Measurements from ENCODE around the gene PIK3R4.

Gene PIK3R4

DNA sequence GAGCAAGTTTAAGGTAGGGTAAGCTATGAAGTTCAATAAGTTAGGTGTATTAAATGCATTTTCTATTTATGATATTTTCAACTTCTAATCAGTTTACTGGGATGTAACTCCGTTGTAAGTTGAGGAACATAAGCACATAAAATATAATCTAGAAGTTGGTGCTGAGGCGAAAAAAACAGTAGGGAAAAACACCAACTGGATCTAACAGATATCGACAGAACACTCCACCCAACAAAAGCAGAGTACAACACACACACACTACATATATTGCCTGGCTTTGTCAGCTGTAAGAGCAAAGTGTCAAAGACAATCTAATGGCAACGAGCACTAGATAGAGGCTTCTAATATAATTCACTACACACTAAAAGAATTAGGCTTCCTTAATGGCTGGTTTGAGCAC is 8.4 kb downstream of the PIK3R4 start:
- Histone ChIP-seq H3K4me1 (ENCODE audit: control insufficient read depth, low read depth, low read length) (no peaks in the 10 kb centered on the region), H3K36me3 (ENCODE audit: control insufficient read depth, low read depth, low read length) (peaks cover 18% of the 10 kb centered on the region), H3K27me3 (ENCODE audit: control insufficient read depth, insufficient read depth, low read length) (no peaks in the 10 kb centered on the region), H3K4me3 (ENCODE audit: low read length) (no peak overlapping the region), H3K9me3 (ENCODE audit: control insufficient read depth, low read depth, low read length) (no peaks in the 10 kb centered on the region), H3K9ac (ENCODE audit: low read length) (no peak overlapping the region), H3K27ac (ENCODE audit: low read length) (no peak overlapping the region)

DNA sequence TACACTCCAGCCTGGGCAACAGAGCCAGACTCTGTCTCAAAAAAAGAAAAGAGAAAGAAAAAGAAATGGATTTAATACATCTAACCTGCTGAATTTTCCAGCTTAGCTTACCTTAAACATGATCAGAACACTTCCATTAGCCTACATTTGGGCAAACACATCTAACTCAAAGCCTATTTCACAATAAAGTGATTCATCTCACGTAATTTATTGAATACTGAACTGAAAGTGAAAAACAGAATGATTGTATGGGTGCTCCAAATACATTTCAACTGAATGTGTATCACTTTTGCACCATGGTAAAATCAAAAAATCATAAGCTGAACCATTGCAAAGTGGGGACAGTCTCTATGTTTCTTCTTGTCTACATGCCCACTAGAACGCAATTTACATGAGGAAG is 9.0 kb downstream of the PIK3R4 start:
- no peaks in the 10 kb centered on the region for H3K4me1 ChIP-seq (ENCODE audit: control insufficient read depth, low read depth, low read length)
- H3K27me3 ChIP-seq (ENCODE audit: control insufficient read depth, insufficient read depth, low read length): no peaks in the 10 kb centered on the region
- H3K4me3 ChIP-seq (ENCODE audit: low read length): no peak overlapping the region
- H3K36me3 ChIP-seq (ENCODE audit: control insufficient read depth, low read depth, low read length): peaks cover 20% of the 10 kb centered on the region
- no peak overlapping the region for H3K9ac ChIP-seq (ENCODE audit: low read length)
- no peaks in the 10 kb centered on the region for H3K9me3 ChIP-seq (ENCODE audit: control insufficient read depth, low read depth, low read length)
- no peak overlapping the region for H3K27ac ChIP-seq (ENCODE audit: low read length)

DNA sequence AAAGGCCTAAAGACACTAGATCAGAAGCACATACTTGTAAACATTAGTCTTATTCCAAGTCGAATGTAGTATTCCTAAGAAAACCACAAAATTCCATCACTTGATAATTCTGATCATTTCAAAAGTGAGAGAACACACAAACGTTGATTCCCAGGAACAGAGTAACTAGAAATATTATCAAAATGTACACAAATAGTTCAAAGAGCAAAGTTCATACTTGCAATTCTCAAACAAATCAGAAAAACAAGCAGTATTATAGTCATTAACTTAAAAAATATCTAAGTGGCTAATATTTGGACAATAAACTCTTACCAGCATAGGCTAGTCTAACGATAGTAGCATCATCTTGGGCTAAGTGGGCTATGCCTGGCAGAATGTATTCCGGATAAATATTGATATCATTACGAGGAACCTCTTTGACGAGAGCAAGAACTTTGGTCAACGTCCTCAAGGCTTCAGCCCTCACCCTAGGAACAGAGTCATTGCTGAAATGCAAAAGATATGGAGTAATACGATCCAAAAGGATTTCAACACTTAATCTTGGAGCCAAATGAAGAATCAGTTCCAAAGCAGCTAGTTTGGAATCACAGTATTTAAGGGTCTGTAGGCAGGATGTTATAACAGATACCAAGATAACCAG is 13.3 kb downstream of the PIK3R4 start:
- Histone ChIP-seq H3K27me3 (ENCODE audit: control insufficient read depth, insufficient read depth, low read length) (no peaks in the 10 kb centered on the region), H3K4me3 (ENCODE audit: low read length) (no peak overlapping the region), H3K27ac (ENCODE audit: low read length) (no peak overlapping the region), H3K36me3 (ENCODE audit: control insufficient read depth, low read depth, low read length) (peaks cover 25% of the 10 kb centered on the region), H3K4me1 (ENCODE audit: control insufficient read depth, low read depth, low read length) (no peaks in the 10 kb centered on the region), H3K9me3 (ENCODE audit: control insufficient read depth, low read depth, low read length) (no peaks in the 10 kb centered on the region), H3K9ac (ENCODE audit: low read length) (no peak overlapping the region)

DNA sequence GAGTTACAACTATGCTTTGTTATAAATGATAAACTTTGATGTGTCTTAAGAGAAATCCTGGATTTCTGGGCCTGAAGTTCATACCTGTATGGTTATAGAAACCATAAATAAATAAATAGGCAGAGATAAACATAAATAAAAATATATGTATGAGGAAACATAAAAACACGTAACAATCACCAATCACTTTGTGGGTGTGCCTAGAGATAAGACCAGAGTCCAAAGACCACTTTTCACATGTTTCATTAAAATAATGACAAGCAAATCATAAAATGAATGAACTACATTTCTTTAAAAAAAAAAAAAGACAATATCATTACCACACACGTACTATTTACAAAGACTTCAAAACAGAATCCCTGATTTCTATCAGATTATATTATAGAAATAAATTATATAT is 14.1 kb downstream of the PIK3R4 start:
- H3K36me3 ChIP-seq (ENCODE audit: control insufficient read depth, low read depth, low read length): peaks cover 28% of the 10 kb centered on the region
- no peak overlapping the region for H3K4me3 ChIP-seq (ENCODE audit: low read length)
- H3K9me3 ChIP-seq (ENCODE audit: control insufficient read depth, low read depth, low read length): no peaks in the 10 kb centered on the region
- H3K27ac ChIP-seq (ENCODE audit: low read length): no peak overlapping the region
- H3K4me1 ChIP-seq (ENCODE audit: control insufficient read depth, low read depth, low read length): no peaks in the 10 kb centered on the region
- H3K9ac ChIP-seq (ENCODE audit: low read length): no peak overlapping the region
- no peaks in the 10 kb centered on the region for H3K27me3 ChIP-seq (ENCODE audit: control insufficient read depth, insufficient read depth, low read length)

DNA sequence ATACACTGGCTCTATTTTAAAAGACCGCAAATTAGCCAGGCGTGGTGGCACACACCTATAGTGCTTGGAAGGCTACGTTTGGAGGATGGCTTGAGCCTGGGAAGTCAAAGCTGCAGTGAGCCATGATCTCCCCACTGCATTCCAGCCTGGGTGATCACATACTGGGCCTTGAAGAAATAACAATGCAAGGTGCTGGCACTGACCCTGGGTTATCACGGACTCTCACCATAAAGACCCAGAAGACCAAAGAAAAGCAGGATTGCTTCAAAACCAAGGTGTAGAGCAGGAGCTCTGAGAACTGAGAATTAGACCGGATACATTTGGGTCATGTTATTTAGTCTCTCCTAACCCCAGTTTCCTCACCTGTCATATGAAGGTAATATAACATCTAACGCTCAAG is 14.8 kb downstream of the PIK3R4 start:
- peaks cover 28% of the 10 kb centered on the region for H3K36me3 ChIP-seq (ENCODE audit: control insufficient read depth, low read depth, low read length)
- H3K9me3 ChIP-seq (ENCODE audit: control insufficient read depth, low read depth, low read length): no peaks in the 10 kb centered on the region
- no peaks in the 10 kb centered on the region for H3K27me3 ChIP-seq (ENCODE audit: control insufficient read depth, insufficient read depth, low read length)
- H3K27ac ChIP-seq (ENCODE audit: low read length): no peak overlapping the region
- H3K4me3 ChIP-seq (ENCODE audit: low read length): no peak overlapping the region
- H3K9ac ChIP-seq (ENCODE audit: low read length): no peak overlapping the region
- H3K4me1 ChIP-seq (ENCODE audit: control insufficient read depth, low read depth, low read length): peaks cover 1% of the 10 kb centered on the region

DNA sequence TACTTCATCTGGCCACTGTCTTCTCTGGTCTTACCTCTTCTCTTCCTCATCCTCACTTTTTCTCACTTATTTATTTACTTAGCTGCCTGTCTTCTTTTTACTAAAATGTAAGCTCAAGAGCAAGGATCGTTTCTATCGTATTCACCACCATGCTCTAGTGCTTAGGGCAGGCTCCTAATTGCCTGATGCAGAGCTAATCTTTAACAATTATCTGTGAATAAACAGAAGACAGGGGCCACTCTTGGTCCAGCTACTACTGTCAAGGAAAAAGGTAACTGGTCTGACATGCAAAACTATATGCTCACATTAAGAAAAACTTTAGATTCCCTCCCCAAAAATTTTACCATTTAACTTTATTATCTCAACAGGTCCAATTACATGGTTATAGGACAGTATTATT is 17.5 kb downstream of the PIK3R4 start:
- Histone ChIP-seq H3K4me1 (ENCODE audit: control insufficient read depth, low read depth, low read length) (peaks cover 3% of the 10 kb centered on the region), H3K4me3 (ENCODE audit: low read length) (no peak overlapping the region), H3K9me3 (ENCODE audit: control insufficient read depth, low read depth, low read length) (no peaks in the 10 kb centered on the region), H3K36me3 (ENCODE audit: control insufficient read depth, low read depth, low read length) (peaks cover 18% of the 10 kb centered on the region), H3K27me3 (ENCODE audit: control insufficient read depth, insufficient read depth, low read length) (no peaks in the 10 kb centered on the region), H3K9ac (ENCODE audit: low read length) (no peak overlapping the region), H3K27ac (ENCODE audit: low read length) (no peak overlapping the region)

DNA sequence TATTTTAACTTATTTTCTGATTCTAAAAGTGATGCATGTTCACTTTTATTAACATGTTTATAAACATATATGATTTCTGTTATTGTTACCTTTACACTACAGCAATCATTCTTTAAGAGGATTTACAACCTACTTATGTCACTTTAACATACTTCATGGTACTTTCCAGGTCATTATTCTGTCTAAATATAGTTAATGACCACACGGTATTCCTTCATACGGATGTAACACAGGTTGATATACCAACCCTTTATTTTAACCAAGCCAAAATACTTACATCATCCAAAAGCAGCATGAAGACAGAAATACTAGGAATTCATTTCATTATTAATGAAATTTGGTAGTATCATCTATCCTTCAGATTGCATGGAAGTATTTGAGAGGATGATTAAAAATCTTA is 18.6 kb downstream of the PIK3R4 start:
- H3K9me3 ChIP-seq (ENCODE audit: control insufficient read depth, low read depth, low read length): no peaks in the 10 kb centered on the region
- H3K4me3 ChIP-seq (ENCODE audit: low read length): no peak overlapping the region
- peaks cover 3% of the 10 kb centered on the region for H3K4me1 ChIP-seq (ENCODE audit: control insufficient read depth, low read depth, low read length)
- H3K9ac ChIP-seq (ENCODE audit: low read length): no peak overlapping the region
- H3K27me3 ChIP-seq (ENCODE audit: control insufficient read depth, insufficient read depth, low read length): no peaks in the 10 kb centered on the region
- H3K27ac ChIP-seq (ENCODE audit: low read length): no peak overlapping the region
- H3K36me3 ChIP-seq (ENCODE audit: control insufficient read depth, low read depth, low read length): peaks cover 12% of the 10 kb centered on the region

DNA sequence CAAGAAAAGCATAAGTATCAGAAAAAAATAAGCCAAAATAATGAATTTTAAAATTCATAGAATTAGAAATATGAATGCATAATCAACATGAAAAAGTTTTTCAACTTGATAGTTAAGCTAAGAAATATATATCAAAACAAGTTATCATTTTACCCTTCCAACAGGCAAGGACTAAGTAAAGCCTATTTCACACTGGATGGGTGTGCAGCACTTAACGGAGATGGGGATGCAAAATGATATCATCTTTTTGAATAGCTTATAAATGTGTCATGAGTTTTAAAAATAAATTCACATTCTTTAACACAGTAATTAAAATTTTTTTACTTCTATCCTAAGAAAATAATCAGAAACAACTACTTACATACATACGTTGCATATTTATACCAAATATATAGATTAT is 20.9 kb downstream of the PIK3R4 start:
- no peak overlapping the region for H3K27ac ChIP-seq (ENCODE audit: low read length)
- no peak overlapping the region for H3K4me3 ChIP-seq (ENCODE audit: low read length)
- H3K4me1 ChIP-seq (ENCODE audit: control insufficient read depth, low read depth, low read length): peaks cover 3% of the 10 kb centered on the region
- no peaks in the 10 kb centered on the region for H3K27me3 ChIP-seq (ENCODE audit: control insufficient read depth, insufficient read depth, low read length)
- H3K9ac ChIP-seq (ENCODE audit: low read length): no peak overlapping the region
- no peaks in the 10 kb centered on the region for H3K9me3 ChIP-seq (ENCODE audit: control insufficient read depth, low read depth, low read length)
- H3K36me3 ChIP-seq (ENCODE audit: control insufficient read depth, low read depth, low read length): peaks cover 12% of the 10 kb centered on the region

DNA sequence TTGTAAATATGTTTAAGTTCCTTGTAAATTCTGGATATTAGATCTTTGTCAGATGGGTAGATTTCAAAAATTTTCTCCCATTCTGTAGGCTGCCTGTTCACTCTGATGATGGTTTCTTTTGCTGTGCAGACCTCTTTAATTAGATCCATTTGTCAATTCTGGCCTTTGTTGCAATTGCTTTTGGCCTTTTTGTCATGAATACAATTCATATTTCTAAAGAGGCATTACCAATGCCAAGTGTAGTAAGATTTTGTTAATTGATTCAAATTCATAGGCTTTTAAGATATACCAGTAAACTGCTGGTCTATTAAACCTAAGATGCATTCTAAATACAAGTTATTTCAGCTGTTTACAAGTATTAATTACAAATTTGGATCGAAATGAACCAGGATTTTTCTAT is 31.0 kb downstream of the PIK3R4 start:
- Histone ChIP-seq H3K4me3 (ENCODE audit: low read length) (no peak overlapping the region), H3K27me3 (ENCODE audit: control insufficient read depth, insufficient read depth, low read length) (no peaks in the 10 kb centered on the region), H3K36me3 (ENCODE audit: control insufficient read depth, low read depth, low read length) (peaks cover 27% of the 10 kb centered on the region), H3K4me1 (ENCODE audit: control insufficient read depth, low read depth, low read length) (no peaks in the 10 kb centered on the region), H3K9ac (ENCODE audit: low read length) (no peak overlapping the region), H3K27ac (ENCODE audit: low read length) (no peak overlapping the region), H3K9me3 (ENCODE audit: control insufficient read depth, low read depth, low read length) (no peaks in the 10 kb centered on the region)

DNA sequence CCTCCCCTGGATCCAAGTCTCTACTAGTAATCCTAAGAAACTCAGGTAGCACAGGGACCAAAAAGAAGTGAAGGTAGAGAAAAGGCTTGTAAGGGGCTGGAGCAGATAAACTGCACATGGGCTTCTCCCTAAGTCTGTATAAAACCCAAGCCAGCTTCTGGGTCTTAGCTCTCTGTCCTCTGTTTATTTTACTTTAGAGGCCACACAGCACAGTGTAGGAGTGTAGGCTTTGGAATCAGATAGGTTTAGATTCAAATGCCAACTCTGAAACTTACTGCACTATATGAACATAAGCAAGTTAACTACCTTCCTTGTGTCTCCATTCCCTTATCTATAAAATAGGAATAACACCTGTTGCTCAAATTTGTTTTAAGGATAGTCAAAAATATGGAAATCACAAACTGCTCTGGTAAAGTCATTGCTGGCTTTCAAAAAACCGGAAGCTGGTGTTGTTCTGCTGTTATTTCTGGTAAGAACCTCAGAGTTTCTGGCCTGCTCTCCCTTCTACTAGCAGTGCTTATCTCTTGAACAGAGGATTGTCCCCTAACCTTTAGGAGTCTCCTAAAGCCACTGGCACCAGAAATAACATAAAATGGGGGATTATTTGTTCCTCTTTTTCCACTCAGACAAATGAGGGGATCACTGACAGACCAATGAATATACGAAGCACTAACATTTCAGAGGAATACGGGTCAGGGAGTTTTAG is 33.8 kb downstream of the PIK3R4 start:
- H3K27me3 ChIP-seq (ENCODE audit: control insufficient read depth, insufficient read depth, low read length): no peaks in the 10 kb centered on the region
- no peak overlapping the region for H3K9ac ChIP-seq (ENCODE audit: low read length)
- no peak overlapping the region for H3K4me3 ChIP-seq (ENCODE audit: low read length)
- no peaks in the 10 kb centered on the region for H3K4me1 ChIP-seq (ENCODE audit: control insufficient read depth, low read depth, low read length)
- H3K36me3 ChIP-seq (ENCODE audit: control insufficient read depth, low read depth, low read length): peaks cover 29% of the 10 kb centered on the region
- H3K9me3 ChIP-seq (ENCODE audit: control insufficient read depth, low read depth, low read length): no peaks in the 10 kb centered on the region
- H3K27ac ChIP-seq (ENCODE audit: low read length): no peak overlapping the region

DNA sequence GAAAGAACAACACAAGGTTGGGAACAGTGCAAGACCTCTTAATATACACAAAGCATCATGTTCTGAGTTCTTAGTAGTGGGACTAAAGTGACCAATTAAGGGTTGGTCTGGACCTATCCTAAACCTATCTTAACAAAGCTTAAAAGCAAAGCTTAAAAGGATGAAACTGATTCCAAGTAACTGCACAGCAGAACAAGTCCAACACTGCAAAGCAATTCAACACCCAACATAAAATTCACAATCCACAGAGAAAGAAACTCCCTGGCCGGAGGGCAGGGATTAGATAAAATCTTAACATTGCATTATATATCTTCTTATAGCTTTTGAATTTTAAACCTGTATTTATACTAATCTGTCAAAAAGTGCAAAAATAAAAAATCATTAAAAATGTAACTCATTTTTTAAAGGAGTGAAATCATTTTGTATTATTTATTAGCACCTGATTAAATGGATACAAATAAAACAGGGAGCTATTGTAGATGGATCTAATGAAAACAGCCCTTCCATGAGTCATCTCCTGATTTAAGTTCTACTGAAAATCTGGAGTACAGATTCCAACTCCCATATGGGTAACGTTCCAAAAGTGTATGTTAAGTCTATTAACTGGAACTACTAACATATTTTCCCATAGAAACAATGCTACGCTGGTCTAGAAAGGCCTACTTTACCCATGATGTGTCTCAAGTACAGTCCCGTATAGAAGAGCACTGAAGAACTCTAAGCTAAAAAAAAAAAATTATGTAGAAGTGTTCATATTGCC is 34.9 kb downstream of the PIK3R4 start:
- peaks cover 32% of the 10 kb centered on the region for H3K36me3 ChIP-seq (ENCODE audit: control insufficient read depth, low read depth, low read length)
- no peaks in the 10 kb centered on the region for H3K27me3 ChIP-seq (ENCODE audit: control insufficient read depth, insufficient read depth, low read length)
- H3K27ac ChIP-seq (ENCODE audit: low read length): no peak overlapping the region

More for the DNA sequence above, 34.9 kb downstream of the PIK3R4 start:
- H3K4me3 ChIP-seq (ENCODE audit: low read length): no peak overlapping the region
- no peak overlapping the region for H3K9ac ChIP-seq (ENCODE audit: low read length)
- no peaks in the 10 kb centered on the region for H3K9me3 ChIP-seq (ENCODE audit: control insufficient read depth, low read depth, low read length)
- no peaks in the 10 kb centered on the region for H3K4me1 ChIP-seq (ENCODE audit: control insufficient read depth, low read depth, low read length)

All from iPS-18a (cell line).